ENCODE results near the gene NDUFA7. TPM values are rescaled to one million over a fixed set of nuclear protein-coding genes. Genes with fewer than 3 reads are reported as not detected.

NDUFA7 gene
- total and polyA plus RNA-seq, 2 donors (not counting 1 experiment from before 2014, with no cell fraction given) = 28.6 to 71.7 TPM

- no peaks in the 10 kb centered on the region for H4K20me1 ChIP-seq (ENCODE audit: control insufficient read depth, insufficient read depth, low read length, poor library complexity, severe bottlenecking)
Observed at GRCh38 chr19:8336660-8337059, 15.5 kb upstream of the NDUFA7 start.

More at GRCh38 chr19:8336660-8337059, 15.5 kb upstream of the NDUFA7 start:
- H3K79me2 ChIP-seq (ENCODE audit: control insufficient read depth, insufficient read depth, low read length) = no peaks in the 10 kb centered on the region
- Mint-ChIP-seq H3K4me1 (peaks cover 6% of the 10 kb centered on the region), H3K27ac (no peak overlapping the region), H3K9me3 (ENCODE audit: insufficient read depth) (no peaks in the 10 kb centered on the region), H3K4me3 (no peak overlapping the region), H3K27me3 (peaks cover 27% of the 10 kb centered on the region)
- no peak overlapping the region for H2AFZ ChIP-seq (ENCODE audit: insufficient read depth, low read depth, low read length, poor library complexity, severe bottlenecking)
- H3K9me3 ChIP-seq (ENCODE audit: control extremely low read depth in 1 of 3, control insufficient read depth in 2 of 3, insufficient read depth in 1 of 3, low read length in 2 of 3) = peaks cover 0 to 15% (median 0%) of the 10 kb centered on the region in 3 donors
- WGBS (ENCODE audit: insufficient coverage) = 13% methylated on average over 6 of the region's 8 CpGs
- H3K4me3 ChIP-seq (ENCODE audit: control extremely low read depth in 1 of 5, extremely low read depth in 1 of 5, insufficient read depth in 1 of 5, low read depth in 2 of 5, low read length in 4 of 5) = no peak overlapping the region
- peaks cover 0 to 45% (median 12%) of the 10 kb centered on the region in 4 experiments for H3K27me3 ChIP-seq (replicated peaks in 1 of 4; ENCODE audit: control extremely low read depth in 1 of 4, control insufficient read depth in 3 of 4, insufficient read depth in 4 of 4, low read length in 3 of 4)
- no peak overlapping the region for H3K27ac ChIP-seq (ENCODE audit: low read length in 2 of 2)
- no peaks in the 10 kb centered on the region for H3K36me3 ChIP-seq (replicated peaks in 1 of 2; ENCODE audit: control extremely low read depth in 1 of 2, control insufficient read depth in 1 of 2, extremely low read depth in 1 of 2, insufficient read depth in 2 of 2, low read length in 1 of 2)
- no peak overlapping the region for H3K9ac ChIP-seq (ENCODE audit: low read length)
- no peak overlapping the region for H3K4me2 ChIP-seq (replicated peaks; ENCODE audit: low read depth, low read length, poor library complexity, severe bottlenecking)
- CTCF ChIA-PET = interaction anchor here (0.6 to 2.1 kb wide), 2 partner anchors 17 to 1406 kb away, joined by 3 to 10 read pairs; no protein-coding TSS in a partner anchor
- POLR2A ChIA-PET = no interaction called here
- TF ChIP-seq CTCF (IDR thresholded peaks at IDR 0.05) = no peak
- no peak for TF ChIP-seq EZH2 (IDR thresholded peaks at IDR 0.05; ENCODE audit: borderline replicate concordance, insufficient read depth, low read depth, low read length, poor library complexity, severe bottlenecking)
- H3K4me1 ChIP-seq (ENCODE audit: control insufficient read depth in 2 of 2, insufficient read depth in 2 of 2, low read length in 2 of 2) = peaks cover 5 to 16% of the 10 kb centered on the region in 2 donors
- intact Hi-C loops (cut with micrococcal nuclease) = no loop called here
- ATAC-seq (ENCODE audit: low read depth) = no peak
- DNase-seq = no peak
